Ovary (tissue), 3 donors: ENCODE measurements around the gene LUC7L3.

Source experiments
- EP300 ChIP-seq: sonication (generic); formaldehyde crosslinking; IDR thresholded peaks from one replicate; pipeline ENCODE4 v1.6.1; 2017; ENCODE audit warnings: antibody characterized with exemption
- TF ChIP-seq, protein P1 (sequence below), 3 donors: fragments of 450-650 bp in 2 of 3; fragments of 200-600 bp in 1 of 3; IDR thresholded peaks; one replicate each; pipeline versions ENCODE4 v1.5.1 to v1.8.0; 2016 to 2022; ENCODE audit warnings: antibody characterized with exemption in 3 of 3, mild to moderate bottlenecking in 1 of 3
- donor health status: DM: no; HTN: no; CAD: no.

GRCh38 chr17:50684288-50684611, 35.2 kb upstream of the LUC7L3 start:
- no peak for TF ChIP-seq EP300
- TF ChIP-seq, protein P1, sequence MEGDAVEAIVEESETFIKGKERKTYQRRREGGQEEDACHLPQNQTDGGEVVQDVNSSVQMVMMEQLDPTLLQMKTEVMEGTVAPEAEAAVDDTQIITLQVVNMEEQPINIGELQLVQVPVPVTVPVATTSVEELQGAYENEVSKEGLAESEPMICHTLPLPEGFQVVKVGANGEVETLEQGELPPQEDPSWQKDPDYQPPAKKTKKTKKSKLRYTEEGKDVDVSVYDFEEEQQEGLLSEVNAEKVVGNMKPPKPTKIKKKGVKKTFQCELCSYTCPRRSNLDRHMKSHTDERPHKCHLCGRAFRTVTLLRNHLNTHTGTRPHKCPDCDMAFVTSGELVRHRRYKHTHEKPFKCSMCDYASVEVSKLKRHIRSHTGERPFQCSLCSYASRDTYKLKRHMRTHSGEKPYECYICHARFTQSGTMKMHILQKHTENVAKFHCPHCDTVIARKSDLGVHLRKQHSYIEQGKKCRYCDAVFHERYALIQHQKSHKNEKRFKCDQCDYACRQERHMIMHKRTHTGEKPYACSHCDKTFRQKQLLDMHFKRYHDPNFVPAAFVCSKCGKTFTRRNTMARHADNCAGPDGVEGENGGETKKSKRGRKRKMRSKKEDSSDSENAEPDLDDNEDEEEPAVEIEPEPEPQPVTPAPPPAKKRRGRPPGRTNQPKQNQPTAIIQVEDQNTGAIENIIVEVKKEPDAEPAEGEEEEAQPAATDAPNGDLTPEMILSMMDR (IDR thresholded peaks at IDR 0.05): no peak
